Stomach (tissue), 9 donors: Measurements from ENCODE around the gene F7. TPM values are rescaled to one million over a fixed set of nuclear protein-coding genes. Genes with fewer than 3 reads are reported as not detected.

Experiments
- DNase-seq, 2 donors: peaks; one replicate each; pipeline versions ENCODE4 v3.0.0 to v3.0.0-alpha.2; 2013 to 2019
- H3K27ac ChIP-seq, 5 donors: fragments of 200-600 bp in 4 of 5; sonication (generic) in 4 of 5; one replicate each; pipeline ENCODE4 v1.5.1; 2013 to 2019; ENCODE audit warnings: mild to moderate bottlenecking in 1 of 5, moderate library complexity in 1 of 5
- H3K27me3 ChIP-seq, 3 donors: fragments of 200-600 bp; sonication (generic); one replicate each; pipeline ENCODE4 v1.5.1; 2017 to 2019; ENCODE audit warnings: mixed run types in 1 of 3
- H3K36me3 ChIP-seq, 4 donors: fragments of 200-600 bp; sonication (generic); 1 replicate in 3 of 4; 2 replicates in 1 of 4; pipeline ENCODE4 v1.5.1; 2016 to 2019
- H3K4me1 ChIP-seq, 4 donors: fragments of 200-600 bp; sonication (generic); one replicate each; pipeline ENCODE4 v1.5.1; 2016 to 2019
- H3K4me3 ChIP-seq, 4 donors: fragments of 200-600 bp; sonication (generic) in 3 of 4; one replicate each; pipeline ENCODE4 v1.5.1; 2016 to 2019; ENCODE audit warnings: mild to moderate bottlenecking in 1 of 4
- H3K9me3 ChIP-seq, 4 donors: fragments of 200-600 bp; sonication (generic); one replicate each; pipeline ENCODE4 v1.5.1; 2016 to 2019
- CTCF ChIP-seq, 7 experiments: fragments of 450-650 bp in 4 of 7; fragments of 200-600 bp in 3 of 7; sonication (generic) in 3 of 7; IDR thresholded peaks; one replicate each; pipeline ENCODE4 v1.5.1; 2016 to 2019; ENCODE audit warnings: antibody characterized with exemption in 7 of 7, control low read depth in 2 of 7, mild to moderate bottlenecking in 1 of 7
- EP300 ChIP-seq: sonication (generic); formaldehyde crosslinking; IDR thresholded peaks from one replicate; pipeline ENCODE4 v1.6.1; 2017; ENCODE audit warnings: antibody characterized with exemption
- POLR2A ChIP-seq, 4 donors: fragments of 450-650 bp; IDR thresholded peaks; one replicate each; pipeline ENCODE4 v1.6.1; 2016; ENCODE audit warnings: antibody characterized with exemption in 4 of 4, control low read depth in 2 of 4, mild to moderate bottlenecking in 1 of 4, moderate library complexity in 1 of 4
- POLR2AphosphoS5 ChIP-seq, 3 donors: sonication (generic); formaldehyde crosslinking; IDR thresholded peaks; one replicate each; pipeline ENCODE4 v1.6.1; 2016; ENCODE audit warnings: antibody characterized with exemption in 3 of 3
- WGBS, 5 donors: extraction: QIAGEN DNeasy Blood & Tissue Kit in 3 of 5; methylation state at CpG; one replicate each; pipeline versions ENCODE4 v1.1.5 to v1.1.7; 2013 to 2018; 5-methylcytosine and 5-hydroxymethylcytosine counted together
- intact Hi-C: fragments of 100-400 bp; cut with DNase I; formaldehyde crosslinking; loops from one replicate; pipeline ENCODE4 v1.15.1; 2023; ENCODE audit warnings: low total_unique reads
- polyA plus RNA-seq, 3 donors: library from polyadenylated mRNA; stranded (reverse); fragments of 200-250 nt; gene quantifications; one replicate each; pipeline ENCODE4 v1.2.3, GENCODE V29; 2013
- total RNA-seq, 5 donors: library from RNA; depleted of rRNA; stranded (reverse); fragments of >200 nt; gene quantifications; one replicate each; pipeline versions ENCODE4 v1.1.0 to v1.2.3, GENCODE V29; 2014 to 2016
- donor health status: healthy with polysubstance abuse.
- donor health status: Bipolar disorder and iron deficiency.
- donor health status: healthy.

F7 gene
- total and polyA plus RNA-seq, 8 donors: 0.10 TPM; not detected in 7

GRCh38 chr13:113152984-113153809 lies 47.6 kb downstream of the F7 start:
- 10 to 30% (median 11%) methylated on average over 20 to 60 of the region's 60 CpGs for WGBS, 5 donors
- no peaks in the 10 kb centered on the region for H3K9me3 ChIP-seq
- intact Hi-C loops: no loop called here
- DNase-seq: peak; percentile 49 to 73
- peaks cover 15 to 26% (median 20%) of the 10 kb centered on the region in 4 donors for H3K4me1 ChIP-seq
- H3K27me3 ChIP-seq: peaks cover 0 to 16% (median 7%) of the 10 kb centered on the region in 3 donors
- H3K36me3 ChIP-seq: no peaks in the 10 kb centered on the region
- no peak for TF ChIP-seq EP300
- no peak for TF ChIP-seq CTCF (IDR thresholded peaks at IDR 0.05)
- no peak for TF ChIP-seq POLR2AphosphoS5 (IDR thresholded peaks at IDR 0.05)
- TF ChIP-seq POLR2A (IDR thresholded peaks at IDR 0.05): no peak
- peak overlapping the region; percentile 75 to 89 (median 77) for H3K27ac ChIP-seq
- H3K4me3 ChIP-seq: peak overlapping the region; percentile 37 to 58 (median 42)

GRCh38 chr13:113153810-113154748 lies 48.5 kb downstream of the F7 start:
- no peak for TF ChIP-seq EP300
- TF ChIP-seq CTCF (IDR thresholded peaks at IDR 0.05): no peak
- peak; percentile 66 to 90 (median 89) for TF ChIP-seq POLR2AphosphoS5 (IDR thresholded peaks at IDR 0.05)
- no peak for TF ChIP-seq POLR2A (IDR thresholded peaks at IDR 0.05)
- H3K27ac ChIP-seq: peak overlapping the region; percentile 75 to 89 (median 77)
- peaks cover 15 to 26% (median 20%) of the 10 kb centered on the region in 4 donors for H3K4me1 ChIP-seq
- intact Hi-C loops: no loop called here
- 4 to 13% (median 7%) methylated on average over 19 to 50 of the region's 76 CpGs for WGBS, 5 donors
- peak; percentile 83 to 88 for DNase-seq
- peaks cover 0 to 17% (median 7%) of the 10 kb centered on the region in 3 donors for H3K27me3 ChIP-seq
- H3K4me3 ChIP-seq: peak overlapping the region; percentile 37 to 58 (median 42)
- H3K36me3 ChIP-seq: no peaks in the 10 kb centered on the region
- H3K9me3 ChIP-seq: no peaks in the 10 kb centered on the region

GRCh38 chr13:113155201-113155600 lies 49.6 kb downstream of the F7 start:
- DNase-seq: no peak
- no peak for TF ChIP-seq EP300
- no peak for TF ChIP-seq POLR2A (IDR thresholded peaks at IDR 0.05)
- TF ChIP-seq POLR2AphosphoS5 (IDR thresholded peaks at IDR 0.05): no peak
- no peak for TF ChIP-seq CTCF (IDR thresholded peaks at IDR 0.05)
- peaks cover 15 to 26% (median 20%) of the 10 kb centered on the region in 4 donors for H3K4me1 ChIP-seq
- WGBS, 5 donors: 83 to 95% (median 92%) methylated on average over 3 of the region's 3 CpGs
- H3K4me3 ChIP-seq: no peak overlapping the region
- H3K9me3 ChIP-seq: no peaks in the 10 kb centered on the region
- intact Hi-C loops: no loop called here
- H3K27ac ChIP-seq: peak overlapping the region in 1 of 5 donors; percentile 70
- peaks cover 0 to 29% (median 7%) of the 10 kb centered on the region in 3 donors for H3K27me3 ChIP-seq
- no peaks in the 10 kb centered on the region for H3K36me3 ChIP-seq
